ENCODE data around the gene SAPCD2.

The SAPCD2 gene

GRCh38 chr9:137079401-137079787 is 9.0 kb upstream of the SAPCD2 start:
- DNase-seq, result no peak

- no peak for DNase-seq
Measured at GRCh38 chr9:137078701-137079400, 8.5 kb upstream of the SAPCD2 start.

GRCh38 chr9:137077758-137078693 is 7.7 kb upstream of the SAPCD2 start:
- no peak for DNase-seq

GRCh38 chr9:137077010-137077747 is 6.8 kb upstream of the SAPCD2 start, which contains the start of gene UAP1L1:
TSS of gene UAP1L1 (plus strand) at chr9:137077517. CDS start at chr9:137077533, 16 bp downstream.
- peak; percentile 18 for DNase-seq

GRCh38 chr9:137076636-137077009 is 6.3 kb upstream of the SAPCD2 start:
- no peak for DNase-seq

- no peak for DNase-seq
Measured at GRCh38 chr9:137075275-137075775, 5.0 kb upstream of the SAPCD2 start.

GRCh38 chr9:137074657-137075274 is 4.4 kb upstream of the SAPCD2 start:
- no peak for DNase-seq

- DNase-seq, result no peak
Measured at GRCh38 chr9:137073992-137074399, 3.6 kb upstream of the SAPCD2 start.

- DNase-seq, result no peak
Measured at GRCh38 chr9:137071282-137071681, 925 bp upstream of the SAPCD2 start.

- no peak for DNase-seq
Measured at GRCh38 chr9:137070906-137071275, 534 bp upstream of the SAPCD2 start.

- no peak for DNase-seq
Measured at GRCh38 chr9:137069508-137070091, 757 bp downstream of the SAPCD2 start.

- DNase-seq, result no peak
Measured at GRCh38 chr9:137068539-137069507, 1.5 kb downstream of the SAPCD2 start.

- DNase-seq, result peak; percentile 55
Measured at GRCh38 chr9:137067860-137068538, 2.4 kb downstream of the SAPCD2 start.

GRCh38 chr9:137066096-137066861 is 4.1 kb downstream of the SAPCD2 start:
- no peak for DNase-seq

- no peak for DNase-seq
Measured at GRCh38 chr9:137065336-137065967, 4.9 kb downstream of the SAPCD2 start.

GRCh38 chr9:137064880-137065164 is 5.5 kb downstream of the SAPCD2 start:
- no peak for DNase-seq

- no peak for DNase-seq
Measured at GRCh38 chr9:137064027-137064879, 6.1 kb downstream of the SAPCD2 start.

GRCh38 chr9:137063311-137064026 is 6.9 kb downstream of the SAPCD2 start:
- DNase-seq, result no peak
